HCT116 (cell line): ENCODE results near the gene DCAF8L2. TPM values are rescaled to one million over a fixed set of nuclear protein-coding genes. Genes with fewer than 3 reads are reported as not detected.

Experiments used
- ATAC-seq: fragments of 200-7000 bp; cut with Tn5 transposase; 2 replicates; pipeline ENCODE4 v1.9.1; 2020; ENCODE audit warnings: mild to moderate bottlenecking, moderate library complexity
- BruUV-seq: library from RNA; stranded (reverse); fragments of 400-500 nt; replicated peaks from 2 replicates; lab custom pipeline; 2021; lab: Mats Ljungman, UMichigan
- CTCF ChIA-PET: fragments of 300-600 bp; sonication (Branson Sonifier 250); formaldehyde crosslinking; loops from one replicate; lab custom pipeline; 2021; ENCODE audit warnings: antibody characterized with exemption; lab: Charles Lee
- POLR2A ChIA-PET: fragments of 300-600, 350-600 bp; sonication (Branson Sonifier 250); formaldehyde crosslinking; loops from one replicate; lab custom pipeline; 2021; ENCODE audit warnings: antibody characterized with exemption; lab: Charles Lee
- RAD21 ChIA-PET, 2 experiments: fragments of 300-600 bp; sonication (Branson Sonifier 250); formaldehyde crosslinking; loops; one replicate each; lab custom pipeline; 2023; ENCODE audit warnings: low total read pairs in 2 of 2; ENCODE audit not compliant: uncharacterized antibody in 2 of 2, unreplicated experiment in 2 of 2, low non-redundant PET in 1 of 2; lab: Charles Lee
- DNase-seq: peaks from one replicate; pipeline ENCODE4 v3.0.0-alpha.2; 2010; ENCODE audit warnings: low read depth, low spot score
- H2AFZ ChIP-seq: fragments of 200-600 bp; shearing (Covaris generic), sonication (generic); 2 replicates; pipeline ENCODE4 v1.6.1; 2017; ENCODE audit warnings: low read depth, mixed run types, mixed read lengths, antibody characterized with exemption, low read length; ENCODE audit not compliant: poor library complexity, severe bottlenecking
- H3K27ac ChIP-seq: 2 replicates; pipeline ENCODE4 v1.5.1; 2012; ENCODE audit warnings: low read depth, low read length
- H3K27me3 ChIP-seq: fragments of 200-600 bp; sonication (generic); 2 replicates; pipeline ENCODE4 v1.6.1; 2016; ENCODE audit warnings: mixed run types, low read length, mixed read lengths; ENCODE audit not compliant: insufficient read depth
- H3K36me3 ChIP-seq, 2 experiments: fragments of 200-500 bp in 1 of 2; fragments of 200-600 bp in 1 of 2; sonication (Bioruptor generic) in 1 of 2; sonication (generic) in 1 of 2; 2 replicates each; pipeline versions ENCODE4 v1.5.1 to v1.6.1; 2014 to 2016; ENCODE audit warnings: low read length in 2 of 2, inconsistent platforms in 1 of 2, mixed read lengths in 1 of 2, mixed run types in 1 of 2; ENCODE audit not compliant: insufficient read depth in 2 of 2, control insufficient read depth in 1 of 2
- H3K4me1 ChIP-seq, 2 experiments: fragments of 200-600 bp in 1 of 2; sonication (generic) in 1 of 2; 2 replicates each; pipeline versions ENCODE4 v1.5.1 to v1.6.1; 2012 to 2017; ENCODE audit warnings: low read length in 2 of 2, inconsistent platforms in 1 of 2, mild to moderate bottlenecking in 1 of 2, mixed read lengths in 1 of 2, mixed run types in 1 of 2, moderate library complexity in 1 of 2; ENCODE audit not compliant: insufficient read depth in 2 of 2, control insufficient read depth in 1 of 2
- H3K4me2 ChIP-seq: fragments of 200-600 bp; sonication (generic); 2 replicates; pipeline ENCODE4 v1.6.1; 2017; ENCODE audit warnings: mixed run types, low read length, mixed read lengths
- H3K4me3 ChIP-seq, 2 experiments: fragments of 200-600 bp in 1 of 2; sonication (generic) in 1 of 2; replicated peaks in 1 of 2; 2 replicates each; pipeline ENCODE4 v1.5.1; 2011 to 2016; ENCODE audit warnings: low read length in 2 of 2, control low read depth in 1 of 2, low read depth in 1 of 2, mild to moderate bottlenecking in 1 of 2, mixed read lengths in 1 of 2, mixed run types in 1 of 2
- H3K79me2 ChIP-seq: fragments of 200-600 bp; sonication (generic); 2 replicates; pipeline ENCODE4 v1.6.1; 2017; ENCODE audit warnings: mild to moderate bottlenecking, mixed run types, low read length, moderate library complexity, mixed read lengths; ENCODE audit not compliant: insufficient read depth
- H3K9ac ChIP-seq: fragments of 200-600 bp; sonication (generic); 2 replicates; pipeline ENCODE4 v1.6.1; 2016; ENCODE audit warnings: low read length, mixed read lengths
- H3K9me2 ChIP-seq: fragments of 200-600 bp; sonication (generic), shearing (Covaris generic); 2 replicates; pipeline ENCODE4 v1.6.1; 2017; ENCODE audit warnings: mixed run types, mild to moderate bottlenecking, moderate library complexity; ENCODE audit not compliant: insufficient read depth
- H3K9me3 ChIP-seq, 2 experiments: fragments of 200-500 bp in 1 of 2; fragments of 200-600 bp in 1 of 2; sonication (Bioruptor generic) in 1 of 2; sonication (generic) in 1 of 2; 2 replicates each; pipeline ENCODE4 v1.6.1; 2014 to 2017; ENCODE audit warnings: low read length in 2 of 2, mixed read lengths in 2 of 2, inconsistent platforms in 1 of 2, low read depth in 1 of 2, mild to moderate bottlenecking in 1 of 2, mixed run types in 1 of 2, moderate library complexity in 1 of 2; ENCODE audit not compliant: control insufficient read depth in 1 of 2, insufficient read depth in 1 of 2
- H4K20me1 ChIP-seq: fragments of 200-600 bp; sonication (generic), shearing (Covaris generic); 2 replicates; pipeline ENCODE4 v1.6.1; 2017; ENCODE audit warnings: mixed run types, mild to moderate bottlenecking, moderate library complexity; ENCODE audit not compliant: insufficient read depth
- ATF3 ChIP-seq: IDR thresholded peaks from 2 replicates; pipeline ENCODE4 v1.6.1; 2012
- CEBPB ChIP-seq: IDR thresholded peaks from 2 replicates; pipeline ENCODE4 v1.6.1; 2012; ENCODE audit warnings: low read depth
- EGR1 ChIP-seq: IDR thresholded peaks from 2 replicates; pipeline ENCODE4 v1.6.1; 2012; ENCODE audit warnings: low read depth
- ELF1 ChIP-seq: IDR thresholded peaks from 2 replicates; pipeline ENCODE4 v1.6.1; 2012; ENCODE audit warnings: low read depth, borderline replicate concordance
- EZH2 ChIP-seq: fragments of 200-600 bp; sonication (generic); IDR thresholded peaks from 2 replicates; pipeline ENCODE4 v1.6.1; 2017; ENCODE audit warnings: antibody characterized with exemption, mixed run types
- EZH2phosphoT487 ChIP-seq: fragments of 200-600 bp; IDR thresholded peaks from 2 replicates; pipeline ENCODE4 v1.6.1; 2018; ENCODE audit warnings: antibody characterized with exemption, borderline replicate concordance
- JUND ChIP-seq: IDR thresholded peaks from 2 replicates; pipeline ENCODE4 v1.6.1; 2012
- POLR2A ChIP-seq: IDR thresholded peaks from 2 replicates; pipeline ENCODE4 v1.7.0; 2011; ENCODE audit warnings: borderline replicate concordance; ENCODE audit not compliant: insufficient read depth, insufficient read length; ENCODE audit errors: extremely low read depth
- POLR2AphosphoS5 ChIP-seq: IDR thresholded peaks from 2 replicates; pipeline ENCODE4 v1.6.1; 2011; ENCODE audit warnings: mild to moderate bottlenecking, low read depth, low read length, moderate library complexity
- RAD21 ChIP-seq: IDR thresholded peaks from 2 replicates; pipeline ENCODE4 v1.6.1; 2012; ENCODE audit warnings: low read depth, mild to moderate bottlenecking
- SIN3A ChIP-seq: IDR thresholded peaks from 2 replicates; pipeline ENCODE4 v1.6.1; 2012; ENCODE audit warnings: low read depth
- SP1 ChIP-seq: IDR thresholded peaks from 2 replicates; pipeline ENCODE4 v1.6.1; 2012; ENCODE audit warnings: low read depth
- SRF ChIP-seq: IDR thresholded peaks from 2 replicates; pipeline ENCODE4 v1.6.1; 2012; ENCODE audit warnings: low read depth
- TCF7L2 ChIP-seq: IDR thresholded peaks from 2 replicates; pipeline ENCODE4 v1.7.0; 2011; ENCODE audit warnings: borderline replicate concordance, inconsistent platforms; ENCODE audit not compliant: insufficient read depth, insufficient read length; ENCODE audit errors: extremely low read depth
- YY1 ChIP-seq: IDR thresholded peaks from 2 replicates; pipeline ENCODE4 v1.6.1; 2011; ENCODE audit warnings: low read length, low read depth, moderate library complexity, mild to moderate bottlenecking; ENCODE audit not compliant: insufficient replicate concordance; ENCODE audit errors: extremely low read depth
- ZBTB33 ChIP-seq: IDR thresholded peaks from 2 replicates; pipeline ENCODE4 v1.6.1; 2011; ENCODE audit warnings: mild to moderate bottlenecking, low read length, moderate library complexity; ENCODE audit not compliant: insufficient replicate concordance; ENCODE audit errors: extremely low read depth
- ZFX ChIP-seq: fragments of 450-650 bp; IDR thresholded peaks from 2 replicates; pipeline ENCODE4 v1.6.1; 2017
- intact Hi-C: fragments of 100-400 bp; cut with micrococcal nuclease; formaldehyde crosslinking; loops from 2 replicates; pipeline ENCODE4 v1.10.0; 2022
- total RNA-seq: library from RNA; stranded (reverse); gene quantifications from one replicate; pipeline ENCODE4 v1.2.1, GENCODE V29; 2021; ENCODE audit not compliant: unreplicated experiment

The DCAF8L2 gene
- total RNA-seq, 1 experiment from 2014 or later, result not detected

GRCh38 chrX:27767387-27767786 is 177.2 kb downstream of the DCAF8L2 start:
- intact Hi-C loops, result no loop called here
- Histone ChIP-seq H4K20me1 (no peaks in the 10 kb centered on the region), H3K27me3 (no peaks in the 10 kb centered on the region), H3K4me1 (no peaks in the 10 kb centered on the region), H3K4me2 (no peak overlapping the region), H3K9ac (no peak overlapping the region), H2AFZ (no peak overlapping the region), H3K4me3 (no peak overlapping the region), H3K36me3 (no peaks in the 10 kb centered on the region), H3K9me2 (no peaks in the 10 kb centered on the region), H3K79me2 (no peaks in the 10 kb centered on the region), H3K9me3 (no peaks in the 10 kb centered on the region), H3K27ac (no peak overlapping the region)
- TF ChIP-seq CEBPB (no peak), SIN3A (no peak), SRF (no peak), EZH2 (no peak), EZH2phosphoT487 (no peak), ZFX (no peak), ELF1 (no peak), POLR2A (no peak)
- BruUV-seq, result no TSS peak
- no peak for ATAC-seq
- ChIA-PET RAD21 (no interaction called here), POLR2A (no interaction called here), CTCF (no interaction called here)
- DNase-seq, result no peak

DNA sequence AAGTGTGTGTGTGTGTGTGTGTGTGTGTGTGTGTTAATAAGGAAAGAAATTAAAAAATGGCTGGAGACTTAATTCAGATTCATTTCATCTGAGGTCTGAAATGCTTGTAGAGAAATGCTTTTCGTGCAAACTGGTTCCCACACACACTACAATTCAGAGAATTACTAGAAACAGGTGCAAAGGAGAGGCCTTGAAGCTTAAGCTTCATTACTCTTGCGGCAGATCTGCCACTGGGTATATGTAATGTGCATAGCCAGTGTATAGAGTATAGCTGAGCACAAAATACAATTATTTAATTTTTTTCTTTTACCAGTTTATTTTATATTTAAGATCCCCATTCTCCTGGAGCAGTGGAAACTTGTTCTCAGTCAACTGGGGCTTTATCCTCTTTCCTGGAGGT is 185.8 kb downstream of the DCAF8L2 start:
- Histone ChIP-seq H2AFZ (no peak overlapping the region), H3K36me3 (no peaks in the 10 kb centered on the region), H3K27ac (no peak overlapping the region), H3K9me2 (no peaks in the 10 kb centered on the region), H4K20me1 (no peaks in the 10 kb centered on the region), H3K9me3 (no peaks in the 10 kb centered on the region), H3K4me2 (no peak overlapping the region), H3K9ac (no peak overlapping the region), H3K4me1 (no peaks in the 10 kb centered on the region), H3K27me3 (no peaks in the 10 kb centered on the region), H3K79me2 (no peaks in the 10 kb centered on the region), H3K4me3 (no peak overlapping the region)
- BruUV-seq, result no TSS peak
- ATAC-seq (no peak), DNase-seq (no peak)
- ChIA-PET RAD21 (no interaction called here), CTCF (no interaction called here), POLR2A (no interaction called here)
- intact Hi-C loops, result no loop called here
- TF ChIP-seq EZH2 (no peak), TCF7L2 (no peak), SP1 (no peak), YY1 (no peak), ATF3 (no peak), RAD21 (no peak), ELF1 (no peak), POLR2AphosphoS5 (no peak), ZFX (no peak), POLR2A (no peak), ZBTB33 (no peak), SIN3A (no peak), EGR1 (no peak), JUND (no peak), SRF (no peak)
